Activated naive CD8-positive, alpha-beta T cell treated with anti-CD3 and anti-CD28 coated beads for 36 hours (primary cell): ENCODE data around the gene PRPF19. TPM values are rescaled to one million over a fixed set of nuclear protein-coding genes. Genes with fewer than 3 reads are reported as not detected.
A peak's percentile ranks its signal among the peaks of the same experiment; 100 is the strongest.

Experiments used
- DNase-seq: peaks from one replicate; pipeline ENCODE4 v3.0.0; 2021
- H3K27ac Mint-ChIP-seq: one replicate; pipeline ENCODE4 v1.8.0; 2022; ENCODE audit warnings: mild to moderate bottlenecking, moderate library complexity, mixed read lengths
- H3K27me3 Mint-ChIP-seq: one replicate; pipeline ENCODE4 v1.8.0; 2022; ENCODE audit warnings: mild to moderate bottlenecking, mixed read lengths
- H3K36me3 Mint-ChIP-seq: one replicate; pipeline ENCODE4 v1.8.0; 2021; ENCODE audit warnings: mild to moderate bottlenecking, mixed read lengths
- H3K4me1 Mint-ChIP-seq: one replicate; pipeline ENCODE4 v1.8.0; 2021; ENCODE audit warnings: mixed read lengths
- H3K4me3 Mint-ChIP-seq: one replicate; pipeline ENCODE4 v1.8.0; 2022; ENCODE audit warnings: mild to moderate bottlenecking, moderate library complexity, mixed read lengths
- H3K9me3 Mint-ChIP-seq: one replicate; pipeline ENCODE4 v1.8.0; 2022; ENCODE audit warnings: mixed read lengths
- total RNA-seq, 2 experiments: library from RNA; stranded (reverse); gene quantifications; one replicate each; pipeline ENCODE4 v1.2.3, GENCODE V29; 2021

Gene PRPF19
- total RNA-seq, 2 experiments from 2014 or later: 209 to 213 TPM

DNA sequence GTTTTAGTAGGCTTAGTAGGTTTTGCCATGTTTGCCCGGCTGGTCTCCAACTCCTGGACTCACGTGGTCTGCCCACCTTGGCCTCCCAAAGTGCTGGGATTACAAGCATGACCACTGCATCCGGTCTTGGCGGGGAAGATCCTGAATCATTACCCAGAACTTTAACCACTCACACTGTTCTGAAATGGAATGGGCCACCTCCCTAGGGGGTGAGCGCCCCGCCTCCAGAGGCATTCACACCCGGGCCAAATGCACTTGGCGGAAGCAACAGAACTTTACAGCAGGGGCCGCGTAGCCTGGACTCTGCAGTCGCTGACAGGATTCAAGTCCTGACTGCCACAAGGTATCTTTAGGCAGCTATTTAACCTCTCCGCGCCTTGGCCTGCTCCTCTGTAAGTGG is 59.1 kb downstream of the PRPF19 start:
- DNase-seq: no peak
- no peaks in the 10 kb centered on the region for H3K9me3 Mint-ChIP-seq
- H3K36me3 Mint-ChIP-seq: peaks cover 55% of the 10 kb centered on the region
- no peak overlapping the region for H3K4me3 Mint-ChIP-seq
- no peaks in the 10 kb centered on the region for H3K27me3 Mint-ChIP-seq
- H3K27ac Mint-ChIP-seq: no peak overlapping the region
- H3K4me1 Mint-ChIP-seq: peaks cover 28% of the 10 kb centered on the region

DNA sequence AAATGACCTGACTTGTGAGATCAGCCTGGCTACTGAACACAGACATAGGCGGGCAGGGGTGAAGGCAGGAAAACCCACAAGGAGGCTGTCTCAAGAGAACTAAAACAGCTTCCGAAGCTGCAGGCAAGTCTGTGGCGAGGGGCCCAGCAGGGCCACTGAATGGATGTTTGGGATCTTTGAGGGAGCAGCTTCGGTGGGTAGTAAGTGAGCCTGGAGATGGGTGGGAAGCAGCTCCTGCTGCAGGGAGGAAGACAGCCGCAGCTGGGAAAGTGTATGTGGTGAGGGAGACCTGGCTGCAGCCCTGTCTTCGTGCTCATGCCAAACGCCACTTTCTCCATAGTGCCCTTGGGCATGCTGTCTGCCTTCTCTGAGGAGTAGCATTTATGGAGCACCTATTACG is 61.0 kb downstream of the PRPF19 start:
- Mint-ChIP-seq H3K4me3 (peak overlapping the region; percentile 89), H3K36me3 (peaks cover 42% of the 10 kb centered on the region), H3K27ac (no peak overlapping the region), H3K27me3 (no peaks in the 10 kb centered on the region), H3K9me3 (no peaks in the 10 kb centered on the region), H3K4me1 (peaks cover 36% of the 10 kb centered on the region)
- DNase-seq: no peak

DNA sequence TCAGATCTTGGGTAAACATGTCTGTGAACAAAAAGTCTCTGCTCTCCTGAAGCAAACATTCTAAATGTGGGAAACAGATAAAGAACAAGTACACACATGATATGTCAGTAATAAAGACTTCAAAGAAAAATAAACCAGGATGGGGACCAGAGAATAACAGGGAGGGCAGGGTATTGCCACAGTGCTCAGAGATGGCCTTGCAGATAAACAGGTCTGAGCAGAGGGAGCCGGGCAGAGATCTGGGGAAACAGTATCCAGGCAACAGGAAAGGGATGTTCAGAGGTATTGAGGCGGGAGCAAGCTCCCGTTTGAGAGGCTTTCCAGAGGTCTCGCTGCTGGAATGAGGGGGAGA is 61.5 kb downstream of the PRPF19 start:
- H3K9me3 Mint-ChIP-seq: no peaks in the 10 kb centered on the region
- H3K27me3 Mint-ChIP-seq: no peaks in the 10 kb centered on the region
- peaks cover 39% of the 10 kb centered on the region for H3K36me3 Mint-ChIP-seq
- no peak for DNase-seq
- peak overlapping the region; percentile 1 for H3K27ac Mint-ChIP-seq
- peaks cover 36% of the 10 kb centered on the region for H3K4me1 Mint-ChIP-seq
- H3K4me3 Mint-ChIP-seq: peak overlapping the region; percentile 89

DNA sequence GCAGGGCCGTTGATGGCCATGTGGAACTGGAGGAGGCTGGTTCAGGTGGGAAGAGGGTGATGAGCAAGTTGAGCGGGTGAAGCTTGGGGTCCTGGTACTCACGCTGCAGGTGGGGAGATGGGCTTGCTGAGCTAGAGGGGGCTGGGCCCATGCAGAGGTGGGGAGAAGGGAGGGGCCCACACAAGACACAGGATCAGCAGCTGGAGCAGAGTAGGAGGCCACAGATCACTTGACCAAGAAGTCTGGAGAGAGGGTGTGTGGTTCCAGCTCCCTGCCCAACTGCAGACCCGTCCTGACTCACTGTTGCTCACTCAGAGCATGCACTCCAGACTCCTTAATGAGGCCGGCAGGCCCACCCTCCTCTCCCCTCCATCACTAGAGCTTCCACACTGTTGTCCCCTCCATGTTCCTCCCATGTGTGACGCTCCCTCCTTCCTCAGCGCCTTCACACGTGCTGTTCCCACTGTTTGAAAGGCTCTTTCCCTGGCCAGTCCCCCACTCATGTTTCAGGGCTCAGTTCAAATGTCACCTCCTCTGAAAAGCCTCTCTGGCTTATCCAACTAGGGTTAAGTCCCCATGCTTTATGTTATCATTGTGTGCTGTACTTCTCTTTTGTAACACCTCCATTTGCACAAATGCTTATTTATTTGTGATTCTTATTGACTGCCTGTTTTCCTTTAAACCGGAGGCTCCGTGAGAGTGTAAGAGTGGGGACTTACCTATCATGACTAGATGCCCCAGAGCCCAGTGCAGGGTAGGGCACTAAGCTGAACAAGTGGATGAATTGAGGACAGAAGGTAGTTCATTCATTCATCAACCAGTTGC is 62.1 kb downstream of the PRPF19 start:
- Mint-ChIP-seq H3K9me3 (no peaks in the 10 kb centered on the region), H3K36me3 (peaks cover 39% of the 10 kb centered on the region), H3K27ac (peak overlapping the region; percentile 50)

DNA sequence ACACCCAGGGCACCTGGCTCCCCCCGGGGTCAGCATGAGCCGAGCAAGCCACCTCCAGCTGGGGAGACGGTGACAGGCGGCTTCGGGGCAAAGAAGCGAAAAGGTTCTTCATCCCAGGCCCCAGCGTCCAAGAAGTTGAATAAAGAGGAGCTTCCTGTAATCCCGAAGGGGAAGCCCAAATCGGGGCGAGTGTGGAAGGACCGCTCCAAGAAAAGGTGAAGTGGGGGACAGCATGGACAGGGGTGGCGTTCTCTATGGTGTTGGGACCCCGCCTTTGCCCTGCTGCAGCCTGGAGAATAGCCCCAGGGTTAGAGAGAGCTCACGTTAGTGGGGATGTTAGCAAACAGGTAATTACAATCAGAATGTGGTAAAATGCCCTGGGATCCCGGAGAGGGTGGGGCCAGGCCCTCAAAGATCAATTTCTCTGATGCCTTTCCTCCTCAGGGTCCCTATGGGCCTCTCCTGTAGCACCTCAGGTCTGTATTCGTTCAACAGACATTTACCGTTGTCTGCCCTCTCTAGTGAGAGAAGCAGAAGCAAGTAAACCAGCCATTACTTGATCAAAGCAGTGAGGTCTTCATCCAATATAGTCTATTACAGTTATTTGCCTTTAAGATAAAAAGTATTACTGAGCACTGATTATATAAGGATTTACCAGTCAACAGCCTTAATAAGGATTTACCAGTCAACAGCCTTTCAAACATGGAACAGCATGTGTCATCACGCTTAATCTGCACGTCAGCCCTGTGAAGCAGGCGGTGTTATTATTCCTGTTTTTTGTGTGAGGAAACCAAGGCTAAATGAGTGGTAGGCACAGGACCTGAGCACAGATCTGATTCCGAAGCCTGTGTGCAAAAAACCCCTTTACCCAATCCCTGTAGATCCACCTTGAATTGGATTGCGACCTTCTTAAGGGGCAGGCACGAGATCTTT is 63.5 kb downstream of the PRPF19 start:
- Mint-ChIP-seq H3K9me3 (no peaks in the 10 kb centered on the region), H3K36me3 (peaks cover 39% of the 10 kb centered on the region), H3K4me3 (peak overlapping the region; percentile 89), H3K4me1 (peaks cover 36% of the 10 kb centered on the region), H3K27ac (peak overlapping the region; percentile 95), H3K27me3 (no peaks in the 10 kb centered on the region)
- no peak for DNase-seq

More for the DNA sequence above, 62.1 kb downstream of the PRPF19 start:
- no peak for DNase-seq
- peak overlapping the region; percentile 89 for H3K4me3 Mint-ChIP-seq
- H3K27me3 Mint-ChIP-seq: no peaks in the 10 kb centered on the region
- H3K4me1 Mint-ChIP-seq: peaks cover 36% of the 10 kb centered on the region

DNA sequence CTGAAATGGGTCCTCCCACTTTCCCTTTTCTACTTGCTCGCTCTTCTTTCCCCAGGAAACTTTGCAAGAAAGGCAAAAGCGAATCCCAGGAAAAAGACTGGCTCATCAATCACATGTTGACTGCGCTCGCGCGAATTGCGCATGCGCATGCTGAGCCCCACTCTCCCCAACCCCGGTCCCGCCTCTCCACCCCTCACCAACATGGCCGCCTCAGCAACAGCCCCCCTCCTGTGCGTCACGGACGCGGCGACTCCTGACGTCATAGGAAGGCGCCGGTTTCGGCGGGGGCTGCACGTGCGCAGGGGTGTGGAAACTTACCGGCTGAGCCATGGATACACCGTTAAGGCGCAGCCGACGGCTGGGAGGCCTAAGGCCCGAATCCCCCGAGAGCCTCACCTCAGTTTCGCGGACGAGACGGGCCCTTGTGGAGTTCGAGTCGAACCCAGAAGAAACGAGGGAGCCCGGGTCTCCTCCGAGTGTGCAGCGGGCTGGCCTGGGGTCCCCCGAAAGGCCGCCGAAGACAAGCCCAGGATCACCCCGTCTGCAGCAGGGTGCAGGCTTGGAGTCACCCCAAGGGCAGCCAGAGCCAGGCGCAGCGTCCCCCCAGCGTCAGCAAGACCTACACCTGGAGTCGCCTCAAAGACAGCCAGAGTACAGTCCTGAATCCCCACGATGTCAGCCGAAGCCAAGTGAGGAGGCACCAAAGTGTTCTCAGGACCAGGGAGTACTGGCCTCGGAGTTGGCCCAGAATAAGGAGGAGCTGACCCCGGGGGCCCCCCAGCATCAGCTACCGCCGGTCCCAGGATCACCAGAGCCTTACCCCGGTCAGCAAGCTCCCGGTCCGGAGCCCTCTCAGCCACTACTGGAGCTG is 64.4 kb downstream of the PRPF19 start, which contains the start of gene CCDC86:
Gene CCDC86, plus strand, starts transcription at position 317 of the 871 bp plus-strand sequence. Its CDS starts 12 bp downstream, at position 329.
- H3K27me3 Mint-ChIP-seq: no peaks in the 10 kb centered on the region
- H3K4me1 Mint-ChIP-seq: peaks cover 36% of the 10 kb centered on the region
- H3K9me3 Mint-ChIP-seq: no peaks in the 10 kb centered on the region
- peaks cover 39% of the 10 kb centered on the region for H3K36me3 Mint-ChIP-seq
- DNase-seq: peak; percentile 98
- peak within 1 kb of the TSS; percentile 95 for H3K27ac Mint-ChIP-seq
- H3K4me3 Mint-ChIP-seq: peak within 1 kb of the TSS; percentile 89

Other genes with a start within 250 kb of the PRPF19 start
- gene MS4A8, start 207.0 kb downstream of the PRPF19 start, total RNA-seq: not detected
- gene MS4A18, start 181.9 kb downstream of the PRPF19 start, total RNA-seq: not detected
- not detected for gene MS4A15, start 149.7 kb downstream of the PRPF19 start, total RNA-seq
- not detected for gene MS4A10, start 121.3 kb downstream of the PRPF19 start, total RNA-seq
- gene CCDC86, start 64.5 kb downstream of the PRPF19 start, total RNA-seq: 10 to 100 TPM; 94.4 to 96.3 TPM
- under 1 TPM; 0.12 to 0.16 TPM for gene PTGDR2, start 50.6 kb downstream of the PRPF19 start, total RNA-seq
- not detected for gene ZP1, start 39.0 kb downstream of the PRPF19 start, total RNA-seq
- gene TMEM109, start 7.6 kb upstream of the PRPF19 start, total RNA-seq: 100 to 1,000 TPM; 109 to 113 TPM
- gene TMEM132A, start 17.9 kb upstream of the PRPF19 start, total RNA-seq: 1 to 10 TPM; 1.3 to 1.4 TPM
- 1 to 10 TPM; 6.3 to 6.9 TPM for gene SLC15A3, start 45.6 kb upstream of the PRPF19 start, total RNA-seq
- gene CD6, start 65.1 kb upstream of the PRPF19 start, total RNA-seq: 100 to 1,000 TPM; 167 to 169 TPM
- 100 to 1,000 TPM; 196 to 197 TPM for gene CD5, start 195.9 kb upstream of the PRPF19 start, total RNA-seq